Fibroblast of skin of right quadriceps (primary cell): ENCODE measurements around the gene GREB1.
A peak's percentile ranks its signal among the peaks of the same experiment; 100 is the strongest.

Experiments
- DNase-seq: peaks from one replicate; pipeline ENCODE4 v3.0.0-alpha.2; 2013

Gene GREB1

DNA sequence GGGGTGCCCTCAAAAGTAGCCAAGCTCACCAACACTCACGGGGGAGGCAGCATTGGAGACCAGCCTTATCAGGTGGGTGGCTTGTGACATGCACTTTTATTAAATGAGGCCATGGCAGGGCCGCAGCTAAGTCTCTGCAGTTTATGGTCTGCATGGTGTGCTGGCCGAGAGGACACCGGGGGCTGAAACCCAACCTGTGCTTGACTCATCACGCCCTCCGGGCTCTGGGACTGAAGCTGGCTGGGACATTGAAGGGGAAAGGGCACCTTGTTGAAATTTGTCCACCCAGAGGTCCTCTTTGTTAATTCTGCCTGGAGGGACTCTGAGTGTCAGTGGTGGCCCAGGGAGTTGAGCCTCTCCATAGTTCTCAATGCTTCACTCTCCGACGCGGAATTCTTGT is 153.9 kb downstream of the GREB1 start:
- DNase-seq, result no peak

DNA sequence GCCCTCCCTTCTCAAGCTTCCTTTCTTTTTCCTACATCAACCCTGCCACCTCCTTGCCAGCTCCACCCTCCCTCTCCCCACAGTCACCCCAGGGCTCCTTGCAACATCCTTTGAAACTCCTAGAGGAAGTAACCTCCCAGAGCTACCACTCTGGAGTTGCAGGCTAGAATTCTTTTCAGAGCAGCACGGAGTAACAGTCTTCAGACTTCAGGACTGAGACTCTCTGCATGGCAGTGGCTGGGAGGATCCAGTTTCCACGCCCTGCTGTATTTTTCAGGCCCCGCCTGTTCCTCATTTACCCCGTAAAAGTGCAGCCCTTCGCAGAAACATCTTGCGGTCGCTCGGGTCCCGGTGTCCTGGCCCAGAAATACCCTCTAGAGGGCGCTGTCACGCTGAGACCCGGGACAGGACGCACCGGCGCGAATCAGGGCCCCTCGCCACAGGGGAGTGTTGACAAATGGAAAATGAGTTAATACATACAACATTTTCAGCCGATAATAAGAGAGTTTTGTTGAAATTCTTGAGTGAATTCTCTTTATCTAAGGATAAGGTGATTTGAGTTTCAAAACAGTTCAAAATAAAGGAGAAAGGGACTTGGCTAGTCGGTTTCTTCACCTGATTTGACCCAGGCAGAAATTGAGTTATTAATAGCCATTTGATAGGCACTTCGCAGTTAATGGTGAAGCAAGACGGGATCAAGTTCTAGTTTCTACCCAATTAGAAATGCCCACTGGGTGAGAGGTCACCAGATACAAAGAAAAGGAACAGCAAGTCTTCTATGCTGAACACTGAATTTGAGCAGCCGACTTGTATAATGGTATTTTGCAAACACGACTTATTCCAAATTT is 154.6 kb downstream of the GREB1 start:
- peak; percentile 77 for DNase-seq

DNA sequence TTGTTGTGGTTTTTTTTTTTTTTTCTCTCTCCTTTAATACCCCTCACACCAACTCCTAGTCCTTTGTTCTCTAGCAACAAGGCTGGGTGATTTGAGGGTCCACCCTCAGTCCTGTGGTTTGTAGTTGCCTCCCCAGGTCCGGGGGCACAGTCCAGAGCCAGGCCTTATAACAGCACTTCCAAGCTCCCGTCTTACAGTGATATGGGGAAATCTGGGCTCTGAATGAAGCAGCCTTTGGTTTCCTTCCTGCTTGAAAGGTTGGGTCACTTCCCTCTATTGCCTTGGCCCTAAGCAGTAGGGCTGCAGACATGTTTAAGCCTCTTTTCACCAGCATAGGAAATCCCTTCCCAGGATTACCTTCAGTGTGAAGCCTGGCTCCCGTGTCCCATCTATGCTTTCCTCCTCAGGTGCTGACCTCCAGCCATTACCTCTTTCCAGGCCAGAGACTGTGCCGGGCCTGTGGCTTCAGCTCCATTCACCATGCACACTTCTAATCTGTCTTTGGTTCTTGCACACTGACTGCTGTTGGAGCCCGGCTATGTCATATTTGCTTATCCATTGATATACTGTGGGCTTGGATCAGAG is 157.3 kb downstream of the GREB1 start:
- DNase-seq, result no peak
